HCT116 (cell line): ENCODE data around the gene HOXA11. TPM values are rescaled to one million over a fixed set of nuclear protein-coding genes. Genes with fewer than 3 reads are reported as not detected.

Source experiments
- ATAC-seq: fragments of 200-7000 bp; cut with Tn5 transposase; 2 replicates; pipeline ENCODE4 v1.9.1; 2020; ENCODE audit warnings: mild to moderate bottlenecking, moderate library complexity
- Bru-seq: library from RNA; stranded (reverse); fragments of 400-500 nt; gene quantifications from one replicate; lab custom pipeline; 2021; lab: Mats Ljungman, UMichigan
- BruChase-seq, 2 experiments: library from RNA; stranded (reverse); fragments of 400-500 nt; gene quantifications; one replicate each; lab custom pipeline; 2021; lab: Mats Ljungman, UMichigan
- BruUV-seq: library from RNA; stranded (reverse); fragments of 400-500 nt; replicated peaks from 2 replicates; lab custom pipeline; 2021; lab: Mats Ljungman, UMichigan
- CTCF ChIA-PET: fragments of 300-600 bp; sonication (Branson Sonifier 250); formaldehyde crosslinking; loops from one replicate; lab custom pipeline; 2021; ENCODE audit warnings: antibody characterized with exemption; lab: Charles Lee
- POLR2A ChIA-PET: fragments of 300-600, 350-600 bp; sonication (Branson Sonifier 250); formaldehyde crosslinking; loops from one replicate; lab custom pipeline; 2021; ENCODE audit warnings: antibody characterized with exemption; lab: Charles Lee
- RAD21 ChIA-PET, 2 experiments: fragments of 300-600 bp; sonication (Branson Sonifier 250); formaldehyde crosslinking; loops; one replicate each; lab custom pipeline; 2023; ENCODE audit warnings: low total read pairs in 2 of 2; ENCODE audit not compliant: uncharacterized antibody in 2 of 2, unreplicated experiment in 2 of 2, low non-redundant PET in 1 of 2; lab: Charles Lee
- DNase-seq: peaks from one replicate; pipeline ENCODE4 v3.0.0-alpha.2; 2010; ENCODE audit warnings: low read depth, low spot score
- H2AFZ ChIP-seq: fragments of 200-600 bp; shearing (Covaris generic), sonication (generic); 2 replicates; pipeline ENCODE4 v1.6.1; 2017; ENCODE audit warnings: low read depth, mixed run types, mixed read lengths, antibody characterized with exemption, low read length; ENCODE audit not compliant: poor library complexity, severe bottlenecking
- H3K27ac ChIP-seq: 2 replicates; pipeline ENCODE4 v1.5.1; 2012; ENCODE audit warnings: low read depth, low read length
- H3K27me3 ChIP-seq: fragments of 200-600 bp; sonication (generic); 2 replicates; pipeline ENCODE4 v1.6.1; 2016; ENCODE audit warnings: mixed run types, low read length, mixed read lengths; ENCODE audit not compliant: insufficient read depth
- H3K36me3 ChIP-seq, 2 experiments: fragments of 200-500 bp in 1 of 2; fragments of 200-600 bp in 1 of 2; sonication (Bioruptor generic) in 1 of 2; sonication (generic) in 1 of 2; 2 replicates each; pipeline versions ENCODE4 v1.5.1 to v1.6.1; 2014 to 2016; ENCODE audit warnings: low read length in 2 of 2, inconsistent platforms in 1 of 2, mixed read lengths in 1 of 2, mixed run types in 1 of 2; ENCODE audit not compliant: insufficient read depth in 2 of 2, control insufficient read depth in 1 of 2
- H3K4me1 ChIP-seq, 2 experiments: fragments of 200-600 bp in 1 of 2; sonication (generic) in 1 of 2; 2 replicates each; pipeline versions ENCODE4 v1.5.1 to v1.6.1; 2012 to 2017; ENCODE audit warnings: low read length in 2 of 2, inconsistent platforms in 1 of 2, mild to moderate bottlenecking in 1 of 2, mixed read lengths in 1 of 2, mixed run types in 1 of 2, moderate library complexity in 1 of 2; ENCODE audit not compliant: insufficient read depth in 2 of 2, control insufficient read depth in 1 of 2
- H3K4me2 ChIP-seq: fragments of 200-600 bp; sonication (generic); 2 replicates; pipeline ENCODE4 v1.6.1; 2017; ENCODE audit warnings: mixed run types, low read length, mixed read lengths
- H3K4me3 ChIP-seq, 2 experiments: fragments of 200-600 bp in 1 of 2; sonication (generic) in 1 of 2; replicated peaks in 1 of 2; 2 replicates each; pipeline ENCODE4 v1.5.1; 2011 to 2016; ENCODE audit warnings: low read length in 2 of 2, control low read depth in 1 of 2, low read depth in 1 of 2, mild to moderate bottlenecking in 1 of 2, mixed read lengths in 1 of 2, mixed run types in 1 of 2
- H3K79me2 ChIP-seq: fragments of 200-600 bp; sonication (generic); 2 replicates; pipeline ENCODE4 v1.6.1; 2017; ENCODE audit warnings: mild to moderate bottlenecking, mixed run types, low read length, moderate library complexity, mixed read lengths; ENCODE audit not compliant: insufficient read depth
- H3K9ac ChIP-seq: fragments of 200-600 bp; sonication (generic); 2 replicates; pipeline ENCODE4 v1.6.1; 2016; ENCODE audit warnings: low read length, mixed read lengths
- H3K9me2 ChIP-seq: fragments of 200-600 bp; sonication (generic), shearing (Covaris generic); 2 replicates; pipeline ENCODE4 v1.6.1; 2017; ENCODE audit warnings: mixed run types, mild to moderate bottlenecking, moderate library complexity; ENCODE audit not compliant: insufficient read depth
- H3K9me3 ChIP-seq, 2 experiments: fragments of 200-500 bp in 1 of 2; fragments of 200-600 bp in 1 of 2; sonication (Bioruptor generic) in 1 of 2; sonication (generic) in 1 of 2; 2 replicates each; pipeline ENCODE4 v1.6.1; 2014 to 2017; ENCODE audit warnings: low read length in 2 of 2, mixed read lengths in 2 of 2, inconsistent platforms in 1 of 2, low read depth in 1 of 2, mild to moderate bottlenecking in 1 of 2, mixed run types in 1 of 2, moderate library complexity in 1 of 2; ENCODE audit not compliant: control insufficient read depth in 1 of 2, insufficient read depth in 1 of 2
- H4K20me1 ChIP-seq: fragments of 200-600 bp; sonication (generic), shearing (Covaris generic); 2 replicates; pipeline ENCODE4 v1.6.1; 2017; ENCODE audit warnings: mixed run types, mild to moderate bottlenecking, moderate library complexity; ENCODE audit not compliant: insufficient read depth
- CEBPB ChIP-seq: IDR thresholded peaks from 2 replicates; pipeline ENCODE4 v1.6.1; 2012; ENCODE audit warnings: low read depth
- CTCF ChIP-seq, 3 experiments: fragments of 200-600 bp in 1 of 3; sonication (generic) in 1 of 3; IDR thresholded peaks in 2 of 3; conservative IDR thresholded peaks in 1 of 3; 2 replicates each; pipeline ENCODE4 v1.5.1; 2012 to 2017; ENCODE audit warnings: low read depth in 2 of 3, low read length in 2 of 3, antibody characterized with exemption in 1 of 3, borderline replicate concordance in 1 of 3, control low read depth in 1 of 3, mild to moderate bottlenecking in 1 of 3, mixed read lengths in 1 of 3, mixed run types in 1 of 3, moderate library complexity in 1 of 3; ENCODE audit not compliant: insufficient read depth in 1 of 3
- EGR1 ChIP-seq: IDR thresholded peaks from 2 replicates; pipeline ENCODE4 v1.6.1; 2012; ENCODE audit warnings: low read depth
- ELF1 ChIP-seq: IDR thresholded peaks from 2 replicates; pipeline ENCODE4 v1.6.1; 2012; ENCODE audit warnings: low read depth, borderline replicate concordance
- POLR2A ChIP-seq: IDR thresholded peaks from 2 replicates; pipeline ENCODE4 v1.7.0; 2011; ENCODE audit warnings: borderline replicate concordance; ENCODE audit not compliant: insufficient read depth, insufficient read length; ENCODE audit errors: extremely low read depth
- POLR2AphosphoS5 ChIP-seq: IDR thresholded peaks from 2 replicates; pipeline ENCODE4 v1.6.1; 2011; ENCODE audit warnings: mild to moderate bottlenecking, low read depth, low read length, moderate library complexity
- RAD21 ChIP-seq: IDR thresholded peaks from 2 replicates; pipeline ENCODE4 v1.6.1; 2012; ENCODE audit warnings: low read depth, mild to moderate bottlenecking
- REST ChIP-seq: IDR thresholded peaks from 2 replicates; pipeline ENCODE4 v1.6.1; 2012; ENCODE audit warnings: low read depth
- SRF ChIP-seq: IDR thresholded peaks from 2 replicates; pipeline ENCODE4 v1.6.1; 2012; ENCODE audit warnings: low read depth
- ZNF274 ChIP-seq: fragments of 200-500 bp; sonication (Bioruptor generic); IDR thresholded peaks from 2 replicates; pipeline ENCODE4 v1.6.1; 2014; ENCODE audit warnings: mild to moderate bottlenecking, low read depth, low read length, inconsistent platforms
- intact Hi-C: fragments of 100-400 bp; cut with micrococcal nuclease; formaldehyde crosslinking; loops from 2 replicates; pipeline ENCODE4 v1.10.0; 2022
- long read RNA-seq: library from polyadenylated mRNA; unstranded; transcript quantifications from one replicate; pipeline ENCODE4 v2.0.0, GENCODE V29; 2021; ENCODE audit not compliant: unreplicated experiment
- polyA plus RNA-seq: library from polyadenylated mRNA; unstranded; fragments of >200 nt; gene quantifications from 2 replicates; pipeline ENCODE4 v1.2.1, GENCODE V29; 2012; ENCODE audit warnings: missing spikeins
- total RNA-seq: library from RNA; stranded (reverse); gene quantifications from one replicate; pipeline ENCODE4 v1.2.1, GENCODE V29; 2021; ENCODE audit not compliant: unreplicated experiment

Gene HOXA11
- total RNA-seq (6.8 TPM), Bru-seq, nascent RNA (percentile 68 among the genes with signal in this experiment), BruChase-seq, experiment 1, labeled RNA remaining after a 6-hour chase (percentile 57 among the genes with signal in this experiment), BruChase-seq, experiment 2, labeled RNA remaining after a 2-hour chase (percentile 77 among the genes with signal in this experiment)
- 3.9 and 4.6 TPM in 2 replicates for polyA plus RNA-seq
- long read RNA-seq, transcript HOXA11-201 (2 exons, 2,295 nt), result major isoform, 13 of 13 reads
- long read RNA-seq, partial matches to known transcripts, result 0 of 13 reads
- long read RNA-seq, other reads (novel, unspliced or antisense), result 0 of 13 reads

- Histone ChIP-seq H3K4me3 (peak within 1 kb of the TSS; percentile 70 to 85), H3K27ac (peak within 1 kb of the TSS; percentile 88), H3K9me2 (no peaks in the 10 kb centered on the region), H3K9me3 (no peaks in the 10 kb centered on the region), H3K27me3 (no peaks in the 10 kb centered on the region), H3K4me1 (peaks cover 23 to 40% of the 10 kb centered on the region in 2 experiments), H3K4me2 (peak within 1 kb of the TSS; percentile 100), H3K79me2 (peaks cover 19% of the 10 kb centered on the region; the same call in 1 of the 2 replicates), H3K36me3 (no peaks in the 10 kb centered on the region), H4K20me1 (no peaks in the 10 kb centered on the region), H3K9ac (peak within 1 kb of the TSS; percentile 85), H2AFZ (peak within 1 kb of the TSS; percentile 78)
- TF ChIP-seq SRF (no peak), CEBPB (no peak), ELF1 (no peak), CTCF (IDR thresholded peaks at IDR 0.05 in 2 of 3, conservative IDR thresholded peaks at IDR 0.05 in 1 of 3; ENCODE audit: borderline replicate concordance in 1 of 3, insufficient read depth in 1 of 3, low read depth in 2 of 3, low read length in 2 of 3) (no peak), RAD21 (no peak), POLR2AphosphoS5 (peak; percentile 68), ZNF274 (no peak), EGR1 (no peak; the same call in 1 of the 2 replicates), REST (no peak), POLR2A (peak; percentile 52)
- RAD21 ChIA-PET, result interaction anchor here in 1 of 2 experiments (1.4 kb wide), 1 partner anchor 11 kb away, joined by 7 read pairs; no protein-coding TSS in a partner anchor
- POLR2A ChIA-PET, result interaction anchor here (1.4 kb wide), 1 partner anchor 11 kb away, joined by 7 read pairs; the partner anchor contains the start of gene HOXA10
- intact Hi-C loops, result no loop called here
- CTCF ChIA-PET, result interaction anchor here (1.4 to 2.2 kb wide), 3 partner anchors 11 to 908 kb away, joined by 7 to 9 read pairs (median 8); no protein-coding TSS in a partner anchor
- DNase-seq (no peak), ATAC-seq (peak; percentile 52)
- BruUV-seq, result TSS peak; percentile 59
These were observed at the start of gene HOXA11 for GRCh38 chr7:27185013-27185853. TSS of gene HOXA11 (minus strand) at chr7:27185232. CDS start at chr7:27185144, 88 bp downstream.
